EL (cell line): ENCODE results near the gene MTARC2.
"Not testable (repeated sequence)": the region's sequence is repeated elsewhere in the genome, so short reads cannot be mapped to it uniquely, and the experiment has no call there.

Experiments
- DNase-seq: peaks from one replicate; pipeline ENCODE4 v3.0.0-alpha.2; 2016

MTARC2 gene

GRCh38 chr1:220748089-220748934, at the start of gene MTARC2:
Gene MTARC2 (plus strand): TSS chr1:220748322. CDS start chr1:220748532, 210 bp downstream.
- peak; percentile 83 for DNase-seq

GRCh38 chr1:220698607-220699016, 49.5 kb upstream of the MTARC2 start:
- DNase-seq = no peak

GRCh38 chr1:220699044-220699443, 49.1 kb upstream of the MTARC2 start:
- no peak for DNase-seq

- no peak for DNase-seq
Measured at GRCh38 chr1:220700556-220701179, 47.5 kb upstream of the MTARC2 start.

GRCh38 chr1:220701974-220702373, 46.1 kb upstream of the MTARC2 start:
- DNase-seq = no peak

GRCh38 chr1:220702733-220703270, 45.3 kb upstream of the MTARC2 start:
- no peak for DNase-seq

GRCh38 chr1:220703305-220703704, 44.8 kb upstream of the MTARC2 start:
- no peak for DNase-seq

GRCh38 chr1:220705782-220706181, 42.3 kb upstream of the MTARC2 start:
- no peak for DNase-seq

- no peak for DNase-seq
Measured at GRCh38 chr1:220706480-220706879, 41.6 kb upstream of the MTARC2 start.

GRCh38 chr1:220707160-220707559, 41.0 kb upstream of the MTARC2 start:
- no peak for DNase-seq

GRCh38 chr1:220708244-220708643, 39.9 kb upstream of the MTARC2 start:
- no peak for DNase-seq

- DNase-seq = no peak
Measured at GRCh38 chr1:220708936-220709801, 39.0 kb upstream of the MTARC2 start.

- DNase-seq = no peak
Measured at GRCh38 chr1:220710333-220710732, 37.8 kb upstream of the MTARC2 start.

- DNase-seq = no peak
Measured at GRCh38 chr1:220711056-220711809, 36.9 kb upstream of the MTARC2 start.

- DNase-seq = not testable (repeated sequence)
Measured at GRCh38 chr1:220715986-220716385, 32.1 kb upstream of the MTARC2 start.

- no peak for DNase-seq
Measured at GRCh38 chr1:220717800-220718640, 30.1 kb upstream of the MTARC2 start.

- DNase-seq = not testable (repeated sequence)
Measured at GRCh38 chr1:220721266-220721665, 26.9 kb upstream of the MTARC2 start.

- DNase-seq = no peak
Measured at GRCh38 chr1:220726634-220727033, 21.5 kb upstream of the MTARC2 start.

GRCh38 chr1:220727519-220727918, 20.6 kb upstream of the MTARC2 start:
- DNase-seq = no peak

- DNase-seq = no peak
Measured at GRCh38 chr1:220730486-220730885, 17.6 kb upstream of the MTARC2 start.

- DNase-seq = no peak
Measured at GRCh38 chr1:220732137-220732536, 16.0 kb upstream of the MTARC2 start.
